ENCODE results near the gene MND1. TPM values are rescaled to one million over a fixed set of nuclear protein-coding genes. Genes with fewer than 3 reads are reported as not detected.

MND1 gene
- total RNA-seq, 1 experiment from 2014 or later = 7.9 TPM

- no peak overlapping the region for H3K9ac ChIP-seq (ENCODE audit: low read length)
- no peaks in the 10 kb centered on the region for H3K79me2 ChIP-seq (ENCODE audit: low read length)
- CTCF ChIA-PET = no interaction called here
- no peak overlapping the region for H2AFZ ChIP-seq (ENCODE audit: low read length)
- POLR2A ChIA-PET (ENCODE audit: unreplicated experiment) = no interaction called here
- intact Hi-C loops (cut with micrococcal nuclease) = no loop called here
- DNase-seq (no peak), ATAC-seq (no peak)
- H3K27ac ChIP-seq (ENCODE audit: low read length) = no peak overlapping the region
- no peaks in the 10 kb centered on the region for H3K4me1 ChIP-seq (ENCODE audit: insufficient read depth, low read length)
- H3K4me3 ChIP-seq (ENCODE audit: low read length) = no peak overlapping the region
- no peaks in the 10 kb centered on the region; the same call in 1 of the 2 replicates for H3K36me3 ChIP-seq (ENCODE audit: low read depth, low read length)
- BruUV-seq (replicated peaks) = no TSS peak
- no peak for TF ChIP-seq EZH2phosphoT487 (IDR thresholded peaks at IDR 0.05; ENCODE audit: borderline replicate concordance, low read length)
- TF ChIP-seq EZH2 (IDR thresholded peaks at IDR 0.05; ENCODE audit: low read length, unreplicated experiment) = no peak
- TF ChIP-seq CTCF (conservative IDR thresholded peaks at IDR 0.05; ENCODE audit: low read depth, low read length) = no peak
- no peaks in the 10 kb centered on the region for H3K9me3 ChIP-seq (ENCODE audit: low read length)
- H3K4me2 ChIP-seq (ENCODE audit: low read length) = no peak overlapping the region
- no peaks in the 10 kb centered on the region for H3K9me2 ChIP-seq (replicated peaks; ENCODE audit: low read length)
- H4K20me1 ChIP-seq (ENCODE audit: low read length) = no peaks in the 10 kb centered on the region
- H3F3A ChIP-seq (ENCODE audit: low read length, unreplicated experiment) = no peaks in the 10 kb centered on the region
- no peaks in the 10 kb centered on the region for H3K27me3 ChIP-seq (ENCODE audit: low read length)
Measured at GRCh38 chr4:153364061-153364460, 19.6 kb downstream of the MND1 start.

GRCh38 chr4:153365003-153365402 is 20.5 kb downstream of the MND1 start:
- DNase-seq (no peak), ATAC-seq (no peak)
- no peaks in the 10 kb centered on the region for H3F3A ChIP-seq (ENCODE audit: low read length, unreplicated experiment)
- H2AFZ ChIP-seq (ENCODE audit: low read length) = no peak overlapping the region
- no peaks in the 10 kb centered on the region for H3K9me2 ChIP-seq (replicated peaks; ENCODE audit: low read length)
- H3K27me3 ChIP-seq (ENCODE audit: low read length) = no peaks in the 10 kb centered on the region
- POLR2A ChIA-PET (ENCODE audit: unreplicated experiment) = no interaction called here
- H4K20me1 ChIP-seq (ENCODE audit: low read length) = no peaks in the 10 kb centered on the region
- no peaks in the 10 kb centered on the region for H3K9me3 ChIP-seq (ENCODE audit: low read length)
- no peak overlapping the region for H3K9ac ChIP-seq (ENCODE audit: low read length)
- BruUV-seq (replicated peaks) = no TSS peak
- H3K36me3 ChIP-seq (ENCODE audit: low read depth, low read length) = no peaks in the 10 kb centered on the region; the same call in 1 of the 2 replicates
- no peak for TF ChIP-seq CTCF (conservative IDR thresholded peaks at IDR 0.05; ENCODE audit: low read depth, low read length)
- no peak for TF ChIP-seq EZH2 (IDR thresholded peaks at IDR 0.05; ENCODE audit: low read length, unreplicated experiment)
- no peak for TF ChIP-seq EZH2phosphoT487 (IDR thresholded peaks at IDR 0.05; ENCODE audit: borderline replicate concordance, low read length)
- H3K4me2 ChIP-seq (ENCODE audit: low read length) = no peak overlapping the region
- CTCF ChIA-PET = no interaction called here
- no peaks in the 10 kb centered on the region for H3K4me1 ChIP-seq (ENCODE audit: insufficient read depth, low read length)
- no peaks in the 10 kb centered on the region for H3K79me2 ChIP-seq (ENCODE audit: low read length)
- no peak overlapping the region for H3K27ac ChIP-seq (ENCODE audit: low read length)
- H3K4me3 ChIP-seq (ENCODE audit: low read length) = no peak overlapping the region
- intact Hi-C loops (cut with micrococcal nuclease) = no loop called here

GRCh38 chr4:153366486-153366885 is 22.0 kb downstream of the MND1 start:
- no peaks in the 10 kb centered on the region for H3K36me3 ChIP-seq (ENCODE audit: low read depth, low read length)
- CTCF ChIA-PET = no interaction called here
- BruUV-seq (replicated peaks) = no TSS peak

More at GRCh38 chr4:153366486-153366885, 22.0 kb downstream of the MND1 start:
- no peak for TF ChIP-seq EZH2phosphoT487 (IDR thresholded peaks at IDR 0.05; ENCODE audit: borderline replicate concordance, low read length)
- TF ChIP-seq EZH2 (IDR thresholded peaks at IDR 0.05; ENCODE audit: low read length, unreplicated experiment) = no peak
- TF ChIP-seq CTCF (conservative IDR thresholded peaks at IDR 0.05; ENCODE audit: low read depth, low read length) = no peak
- H3K27me3 ChIP-seq (ENCODE audit: low read length) = no peaks in the 10 kb centered on the region
- intact Hi-C loops (cut with micrococcal nuclease) = no loop called here
- no peak overlapping the region for H3K4me3 ChIP-seq (ENCODE audit: low read length)
- H3K9me3 ChIP-seq (ENCODE audit: low read length) = no peaks in the 10 kb centered on the region
- H3F3A ChIP-seq (ENCODE audit: low read length, unreplicated experiment) = no peaks in the 10 kb centered on the region
- no peak overlapping the region for H3K4me2 ChIP-seq (ENCODE audit: low read length)
- H3K27ac ChIP-seq (ENCODE audit: low read length) = no peak overlapping the region
- ATAC-seq = no peak
- no peak overlapping the region for H2AFZ ChIP-seq (ENCODE audit: low read length)
- no peaks in the 10 kb centered on the region for H3K9me2 ChIP-seq (replicated peaks; ENCODE audit: low read length)
- no peaks in the 10 kb centered on the region for H3K79me2 ChIP-seq (ENCODE audit: low read length)
- no peak overlapping the region for H3K9ac ChIP-seq (ENCODE audit: low read length)
- H3K4me1 ChIP-seq (ENCODE audit: insufficient read depth, low read length) = no peaks in the 10 kb centered on the region
- POLR2A ChIA-PET (ENCODE audit: unreplicated experiment) = no interaction called here
- H4K20me1 ChIP-seq (ENCODE audit: low read length) = no peaks in the 10 kb centered on the region
- no peak for DNase-seq
